ENCODE measurements around the gene PIP4K2C. TPM values are rescaled to one million over a fixed set of nuclear protein-coding genes. Genes with fewer than 3 reads are reported as not detected.
"Not testable (repeated sequence)": the region's sequence is repeated elsewhere in the genome, so short reads cannot be mapped to it uniquely, and the experiment has no call there.

PIP4K2C gene
- total RNA-seq, 1 donor from 2014 or later: 19.7 TPM

DNA sequence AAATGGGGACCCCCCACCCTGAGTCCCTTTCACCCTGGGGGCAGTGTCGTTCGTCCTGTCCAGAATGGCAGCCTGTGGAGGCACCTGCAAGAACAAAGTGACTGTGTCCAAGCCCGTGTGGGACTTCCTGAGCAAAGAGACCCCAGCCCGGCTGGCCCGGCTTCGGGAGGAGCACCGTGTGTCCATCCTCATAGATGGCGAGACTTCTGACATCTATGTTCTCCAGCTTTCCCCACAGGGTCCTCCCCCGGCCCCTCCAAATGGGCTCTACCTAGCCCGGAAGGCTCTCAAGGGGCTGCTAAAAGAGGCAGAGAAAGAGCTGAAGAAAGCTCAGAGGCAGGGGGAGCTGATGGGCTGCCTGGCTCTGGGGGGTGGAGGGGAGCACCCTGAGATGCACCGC, 15.8 kb downstream of the PIP4K2C start:
- intact Hi-C loops (cut with micrococcal nuclease): no loop called here

DNA sequence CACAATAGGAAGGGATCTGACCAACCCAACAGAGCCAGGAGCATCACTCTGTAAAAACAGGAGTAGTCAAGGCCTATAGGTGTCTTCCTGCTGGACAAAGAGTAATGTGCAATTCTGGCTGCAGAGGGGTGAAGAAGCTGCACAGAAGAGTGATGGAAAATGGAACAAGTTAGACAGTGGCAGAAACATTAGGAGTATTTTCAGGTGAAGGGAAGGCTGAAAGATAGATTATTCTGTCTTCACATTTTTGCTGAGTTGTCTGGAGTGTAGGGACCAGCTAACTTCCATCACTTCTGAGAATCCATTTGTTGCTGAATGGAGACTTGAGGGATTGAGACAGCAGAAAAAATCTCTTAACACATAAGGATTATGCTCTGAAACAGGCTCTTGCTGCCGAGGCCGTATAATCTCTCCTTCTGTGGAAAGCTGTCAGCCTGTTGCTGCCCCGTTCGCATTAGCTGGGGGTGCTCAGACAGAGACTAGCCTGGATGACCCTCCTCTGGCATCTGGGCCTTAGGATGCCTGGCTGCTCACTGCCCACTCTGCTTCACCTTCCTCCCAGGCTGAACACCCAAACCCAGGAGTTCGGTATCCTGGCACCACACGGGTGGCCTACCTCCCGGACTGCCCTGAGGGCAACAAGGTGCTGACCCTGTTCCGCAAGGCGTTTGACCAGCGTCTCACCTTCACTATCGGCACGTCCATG, 17.1 kb downstream of the PIP4K2C start:
- intact Hi-C loops (cut with micrococcal nuclease): no loop called here

DNA sequence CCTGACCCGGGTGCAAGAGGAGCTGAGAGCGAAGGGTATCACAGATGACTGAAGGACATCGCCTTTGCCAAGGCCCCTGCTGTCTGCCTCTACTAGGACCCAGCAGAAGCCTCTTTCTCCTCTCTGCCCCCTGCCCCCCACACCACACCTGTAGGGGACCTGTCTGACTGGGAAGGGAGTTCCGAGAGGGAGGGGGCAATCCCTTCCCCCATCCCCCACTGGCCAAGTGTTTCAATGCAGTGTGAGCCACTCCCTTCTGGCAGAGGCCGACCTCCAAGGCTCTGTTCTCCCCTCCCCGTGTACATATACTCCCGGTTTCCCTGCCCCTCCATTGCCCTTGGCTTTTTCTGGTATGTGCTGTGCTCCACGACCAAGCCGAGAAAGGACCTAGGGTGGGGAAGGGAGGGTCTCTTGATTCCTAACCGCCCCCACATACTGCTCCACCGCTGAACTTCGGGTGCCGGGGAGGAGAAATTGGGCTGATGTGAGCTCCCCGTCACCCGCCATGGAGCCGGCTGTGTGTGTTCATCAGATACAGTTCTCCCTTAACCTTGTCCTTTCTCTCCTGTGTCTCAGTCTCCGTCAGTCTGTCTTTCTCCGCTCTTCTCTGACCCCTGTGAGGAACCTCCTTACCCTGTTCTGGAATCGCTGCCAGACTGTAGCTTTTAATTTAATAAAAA, 18.2 kb downstream of the PIP4K2C start:
- intact Hi-C loops (cut with micrococcal nuclease): no loop called here

- intact Hi-C loops (cut with micrococcal nuclease): no loop called here
Measured at GRCh38 chr12:57609781-57610553, 19.0 kb downstream of the PIP4K2C start.

DNA sequence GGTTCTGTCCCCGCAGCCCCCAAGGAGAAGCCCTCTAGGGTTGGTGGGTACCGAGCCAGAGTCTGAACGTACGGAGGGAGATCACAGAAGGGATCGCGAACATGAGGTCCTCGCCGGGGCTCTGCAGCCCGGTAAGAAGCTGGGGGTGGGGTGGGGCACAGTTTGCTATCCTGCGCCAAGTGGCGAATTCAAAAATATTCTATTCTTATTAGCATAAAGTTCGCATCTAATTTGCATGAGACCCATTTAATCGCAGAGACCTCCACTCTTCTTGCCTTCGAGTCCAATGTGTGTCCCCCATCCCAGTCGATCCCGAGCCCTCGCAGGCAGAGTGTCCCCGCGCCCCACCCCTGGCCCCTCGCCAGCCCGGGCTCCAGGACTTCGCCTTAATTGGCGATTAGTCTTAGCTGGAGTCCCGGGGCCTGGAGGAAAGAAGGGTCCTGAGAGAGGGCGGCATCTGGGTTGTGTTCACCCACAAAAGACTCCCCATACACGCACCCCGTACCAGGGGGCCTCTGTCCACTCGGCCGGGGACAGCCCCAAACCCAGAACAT, 19.6 kb downstream of the PIP4K2C start:
- intact Hi-C loops (cut with micrococcal nuclease): no loop called here

- intact Hi-C loops (cut with micrococcal nuclease): no loop called here
Measured at GRCh38 chr12:57611108-57611826, 20.3 kb downstream of the PIP4K2C start, which contains the start of gene ARHGEF25. Gene ARHGEF25, plus strand, starts transcription at chr12:57611435. Its CDS starts 460 bp downstream, at chr12:57611895.

DNA sequence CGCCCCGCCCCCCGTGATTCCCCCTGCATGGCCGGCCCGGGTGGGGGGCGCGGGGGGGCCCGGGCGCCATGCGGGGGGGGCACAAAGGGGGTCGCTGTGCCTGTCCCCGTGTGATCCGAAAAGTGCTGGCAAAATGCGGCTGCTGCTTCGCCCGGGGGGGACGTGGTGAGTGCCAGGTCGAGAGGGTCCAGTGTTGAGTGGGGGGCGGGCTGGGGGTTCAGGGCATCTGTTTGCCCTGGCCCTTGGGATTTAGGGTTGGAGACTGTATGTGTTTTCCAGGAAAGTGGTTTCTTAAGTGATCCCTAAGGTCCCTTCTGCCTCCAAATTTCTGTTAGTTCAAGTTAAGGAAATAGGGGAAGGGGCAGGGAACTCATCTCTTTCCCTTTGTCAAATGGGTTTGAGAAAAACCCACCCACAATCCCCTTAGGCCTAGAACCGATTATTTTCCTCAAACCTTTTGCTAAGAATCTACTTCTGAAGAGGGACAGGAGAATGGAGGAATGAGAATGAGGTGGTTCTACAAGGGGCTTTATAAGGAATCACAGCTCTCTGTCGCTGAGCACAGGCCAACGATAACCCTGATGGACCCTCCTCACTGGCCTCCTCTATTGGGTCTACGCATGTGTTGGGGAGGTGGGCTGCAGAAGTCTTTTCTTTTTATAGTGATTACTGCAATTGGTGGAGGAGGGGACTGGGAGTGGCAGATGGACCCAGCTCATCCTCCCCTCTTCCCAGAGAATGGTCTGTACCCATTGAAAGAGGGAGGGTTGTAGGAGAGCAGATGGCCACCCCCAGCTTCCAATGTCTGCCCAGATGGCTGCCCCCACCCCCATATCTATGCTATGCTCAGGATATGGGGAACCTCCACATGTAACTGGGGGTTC, 21.1 kb downstream of the PIP4K2C start:
- intact Hi-C loops (cut with micrococcal nuclease): no loop called here

GRCh38 chr12:57612711-57613426, 21.9 kb downstream of the PIP4K2C start:
- intact Hi-C loops (cut with micrococcal nuclease): no loop called here

GRCh38 chr12:57613427-57614109, 22.6 kb downstream of the PIP4K2C start:
- intact Hi-C loops (cut with micrococcal nuclease): no loop called here

- intact Hi-C loops (cut with micrococcal nuclease): no loop called here
Measured at GRCh38 chr12:57614178-57614947, 23.4 kb downstream of the PIP4K2C start.

DNA sequence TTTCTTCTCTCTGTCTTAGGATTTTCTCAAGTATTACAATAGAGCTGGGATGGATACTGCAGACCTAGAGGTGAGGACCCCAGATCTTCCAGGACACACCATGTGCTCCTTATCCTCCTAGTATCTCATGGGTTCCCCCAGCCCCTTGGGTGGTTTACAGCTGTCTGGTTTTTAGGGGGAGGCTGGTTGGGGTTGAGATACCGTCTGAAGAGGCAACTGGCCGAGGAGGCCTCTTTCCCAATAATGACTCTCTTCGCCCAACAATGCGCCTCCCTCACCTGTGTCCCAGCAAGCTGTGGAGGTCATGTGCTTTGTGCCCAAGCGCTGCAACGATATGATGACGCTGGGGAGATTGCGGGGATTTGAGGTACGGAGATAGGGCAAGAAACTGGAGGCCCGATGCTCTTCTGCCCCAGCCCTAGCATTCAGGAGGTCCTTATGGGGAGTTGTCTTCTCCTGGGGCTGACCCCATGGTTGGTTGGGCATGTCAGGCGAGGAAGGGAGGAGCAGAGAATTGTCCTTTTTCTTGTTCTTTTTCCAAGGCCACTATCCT, 24.0 kb downstream of the PIP4K2C start:
- intact Hi-C loops (cut with micrococcal nuclease): no loop called here

GRCh38 chr12:57615637-57616036, 24.6 kb downstream of the PIP4K2C start:
- intact Hi-C loops (cut with micrococcal nuclease): no loop called here

- intact Hi-C loops (cut with micrococcal nuclease): no loop called here
Measured at GRCh38 chr12:57616383-57617101, 25.6 kb downstream of the PIP4K2C start.

GRCh38 chr12:57617942-57618341, 26.9 kb downstream of the PIP4K2C start:
- intact Hi-C loops (cut with micrococcal nuclease): no loop called here

GRCh38 chr12:57618431-57618830, 27.4 kb downstream of the PIP4K2C start:
- intact Hi-C loops (cut with micrococcal nuclease): not testable (repeated sequence)

GRCh38 chr12:57618966-57619433, 28.0 kb downstream of the PIP4K2C start:
- intact Hi-C loops (cut with micrococcal nuclease): no loop called here

Measured in T-helper 2 cell treated with Interferon-gamma antibody and Interleukin-4, amounts not matched to agents 100 ng/mL and 5 ng/mL, for 36 hours (primary cell).